ENCODE results near the gene DOCK1.

The DOCK1 gene

GRCh38 chr10:127064474-127064873 lies 159.2 kb downstream of the DOCK1 start:
- intact Hi-C loops (cut with DNase I), result no loop called here
- no peak for DNase-seq

GRCh38 chr10:127067542-127068194 lies 162.4 kb downstream of the DOCK1 start:
- DNase-seq, result no peak
- intact Hi-C loops (cut with DNase I), result no loop called here

GRCh38 chr10:127068485-127068884 lies 163.3 kb downstream of the DOCK1 start:
- intact Hi-C loops (cut with DNase I), result no loop called here
- DNase-seq, result no peak

- intact Hi-C loops (cut with DNase I), result no loop called here
- no peak for DNase-seq
These were observed 164.2 kb downstream of the DOCK1 start for GRCh38 chr10:127069436-127069835.

GRCh38 chr10:127071126-127071525 lies 165.9 kb downstream of the DOCK1 start:
- DNase-seq, result no peak
- intact Hi-C loops (cut with DNase I), result no loop called here

GRCh38 chr10:127073666-127074065 lies 168.4 kb downstream of the DOCK1 start:
- no peak for DNase-seq
- intact Hi-C loops (cut with DNase I), result no loop called here

- no peak for DNase-seq
- intact Hi-C loops (cut with DNase I), result no loop called here
These were observed 174.2 kb downstream of the DOCK1 start for GRCh38 chr10:127079392-127079791.

- no peak for DNase-seq
- intact Hi-C loops (cut with DNase I), result no loop called here
These were observed 175.1 kb downstream of the DOCK1 start for GRCh38 chr10:127080317-127080716.

- intact Hi-C loops (cut with DNase I), result no loop called here
- no peak for DNase-seq
These were observed 176.7 kb downstream of the DOCK1 start for GRCh38 chr10:127081851-127082345.

- intact Hi-C loops (cut with DNase I), result no loop called here
- no peak for DNase-seq
These were observed 177.4 kb downstream of the DOCK1 start for GRCh38 chr10:127082651-127083050.

- no peak for DNase-seq
- intact Hi-C loops (cut with DNase I), result no loop called here
These were observed 180.7 kb downstream of the DOCK1 start for GRCh38 chr10:127085957-127086356.

GRCh38 chr10:127088908-127089307 lies 183.7 kb downstream of the DOCK1 start:
- DNase-seq, result no peak
- intact Hi-C loops (cut with DNase I), result no loop called here

GRCh38 chr10:127089446-127089845 lies 184.2 kb downstream of the DOCK1 start:
- intact Hi-C loops (cut with DNase I), result no loop called here
- no peak for DNase-seq

- no peak for DNase-seq
- intact Hi-C loops (cut with DNase I), result no loop called here
These were observed 184.9 kb downstream of the DOCK1 start for GRCh38 chr10:127090138-127090537.

GRCh38 chr10:127091354-127091753 lies 186.1 kb downstream of the DOCK1 start:
- DNase-seq, result no peak
- intact Hi-C loops (cut with DNase I), result no loop called here

- DNase-seq, result no peak
- intact Hi-C loops (cut with DNase I), result no loop called here
These were observed 187.7 kb downstream of the DOCK1 start for GRCh38 chr10:127092916-127093315.

GRCh38 chr10:127094984-127095383 lies 189.8 kb downstream of the DOCK1 start:
- DNase-seq, result no peak

GRCh38 chr10:127100983-127101615 lies 195.9 kb downstream of the DOCK1 start:
- DNase-seq, result no peak
- intact Hi-C loops (cut with DNase I), result no loop called here

More at GRCh38 chr10:127094984-127095383, 189.8 kb downstream of the DOCK1 start:
- intact Hi-C loops (cut with DNase I), result no loop called here

GRCh38 chr10:127102176-127102575 lies 196.9 kb downstream of the DOCK1 start:
- intact Hi-C loops (cut with DNase I), result no loop called here

GRCh38 chr10:127115100-127115499 lies 209.9 kb downstream of the DOCK1 start:
- intact Hi-C loops (cut with DNase I), result no loop called here
- DNase-seq, result no peak

More at GRCh38 chr10:127102176-127102575, 196.9 kb downstream of the DOCK1 start:
- DNase-seq, result no peak

- intact Hi-C loops (cut with DNase I), result no loop called here
- peak in 5 of 10 donors; percentile 18 to 89 (median 53) for DNase-seq
These were observed 211.9 kb downstream of the DOCK1 start for GRCh38 chr10:127117125-127117524.

GRCh38 chr10:127118034-127118433 lies 212.8 kb downstream of the DOCK1 start:
- intact Hi-C loops (cut with DNase I), result no loop called here
- no peak for DNase-seq

Data from posterior cingulate gyrus (tissue), 11 donors.